ENCODE data around the gene KRTAP10-10.

The KRTAP10-10 gene

GRCh38 chr21:44664691-44665090, 27.5 kb downstream of the KRTAP10-10 start:
- no peak overlapping the region for H3K4me3 ChIP-seq (ENCODE audit: low read depth, low read length)
- TF ChIP-seq, protein P1, sequence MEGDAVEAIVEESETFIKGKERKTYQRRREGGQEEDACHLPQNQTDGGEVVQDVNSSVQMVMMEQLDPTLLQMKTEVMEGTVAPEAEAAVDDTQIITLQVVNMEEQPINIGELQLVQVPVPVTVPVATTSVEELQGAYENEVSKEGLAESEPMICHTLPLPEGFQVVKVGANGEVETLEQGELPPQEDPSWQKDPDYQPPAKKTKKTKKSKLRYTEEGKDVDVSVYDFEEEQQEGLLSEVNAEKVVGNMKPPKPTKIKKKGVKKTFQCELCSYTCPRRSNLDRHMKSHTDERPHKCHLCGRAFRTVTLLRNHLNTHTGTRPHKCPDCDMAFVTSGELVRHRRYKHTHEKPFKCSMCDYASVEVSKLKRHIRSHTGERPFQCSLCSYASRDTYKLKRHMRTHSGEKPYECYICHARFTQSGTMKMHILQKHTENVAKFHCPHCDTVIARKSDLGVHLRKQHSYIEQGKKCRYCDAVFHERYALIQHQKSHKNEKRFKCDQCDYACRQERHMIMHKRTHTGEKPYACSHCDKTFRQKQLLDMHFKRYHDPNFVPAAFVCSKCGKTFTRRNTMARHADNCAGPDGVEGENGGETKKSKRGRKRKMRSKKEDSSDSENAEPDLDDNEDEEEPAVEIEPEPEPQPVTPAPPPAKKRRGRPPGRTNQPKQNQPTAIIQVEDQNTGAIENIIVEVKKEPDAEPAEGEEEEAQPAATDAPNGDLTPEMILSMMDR (IDR thresholded peaks at IDR 0.05; ENCODE audit: borderline replicate concordance, insufficient read depth, low read depth, low read length) = no peak

- TF ChIP-seq, protein P1 (IDR thresholded peaks at IDR 0.05; ENCODE audit: borderline replicate concordance, insufficient read depth, low read depth, low read length) = no peak
- no peak within 1 kb of the TSS for H3K4me3 ChIP-seq (ENCODE audit: low read depth, low read length)
Measured at GRCh38 chr21:44666401-44667320, 29.5 kb downstream of the KRTAP10-10 start, which contains the start of gene KRTAP12-2. Gene KRTAP12-2, minus strand, starts transcription at chr21:44666927. Its CDS starts 41 bp downstream, at chr21:44666886.

DNA sequence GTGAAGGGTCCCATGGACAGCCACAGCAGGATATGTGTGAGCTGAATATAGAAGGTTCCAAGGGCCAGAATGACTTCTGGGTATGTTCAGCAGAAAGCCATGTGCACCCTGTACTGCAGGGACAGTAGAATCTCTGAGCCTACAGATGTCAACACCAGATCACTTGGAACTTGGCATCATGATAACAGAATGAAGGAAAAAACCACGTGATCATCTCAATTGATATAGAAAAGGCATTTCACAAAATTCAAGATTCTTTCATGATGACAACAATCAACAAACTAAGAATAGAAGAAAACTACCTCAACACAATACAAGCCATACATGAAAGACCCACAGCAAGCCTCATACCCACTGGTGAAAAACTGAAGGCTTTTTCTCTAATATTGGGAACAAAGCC, 30.5 kb downstream of the KRTAP10-10 start:
- H3K4me3 ChIP-seq (ENCODE audit: low read depth, low read length) = no peak overlapping the region
- TF ChIP-seq, protein P1 (IDR thresholded peaks at IDR 0.05; ENCODE audit: borderline replicate concordance, insufficient read depth, low read depth, low read length) = no peak

- TF ChIP-seq, protein P1 (IDR thresholded peaks at IDR 0.05; ENCODE audit: borderline replicate concordance, insufficient read depth, low read depth, low read length) = no peak
- no peak overlapping the region for H3K4me3 ChIP-seq (ENCODE audit: low read depth, low read length)
Measured at GRCh38 chr21:44670642-44671432, 33.7 kb downstream of the KRTAP10-10 start.

- TF ChIP-seq, protein P1 (IDR thresholded peaks at IDR 0.05; ENCODE audit: borderline replicate concordance, insufficient read depth, low read depth, low read length) = no peak
- H3K4me3 ChIP-seq (ENCODE audit: low read depth, low read length) = no peak overlapping the region
Measured at GRCh38 chr21:44671911-44672310, 34.8 kb downstream of the KRTAP10-10 start.

- TF ChIP-seq, protein P1 (IDR thresholded peaks at IDR 0.05; ENCODE audit: borderline replicate concordance, insufficient read depth, low read depth, low read length) = no peak
- H3K4me3 ChIP-seq (ENCODE audit: low read depth, low read length) = no peak overlapping the region
Measured at GRCh38 chr21:44677881-44678280, 40.7 kb downstream of the KRTAP10-10 start.

All from GM12875 (cell line).